ENCODE data around the gene CACNA1C. TPM values are rescaled to one million over a fixed set of nuclear protein-coding genes. Genes with fewer than 3 reads are reported as not detected.

Gene CACNA1C
- total RNA-seq, 1 experiment from 2014 or later: 1.1 TPM

GRCh38 chr12:2242216-2242615 is 189.4 kb downstream of the CACNA1C start:
- Histone ChIP-seq H2BK20ac (ENCODE audit: low read depth, low read length, poor library complexity, severe bottlenecking) (no peak overlapping the region), H3K14ac (ENCODE audit: insufficient read depth, low read length) (no peak overlapping the region), H3K56ac (ENCODE audit: insufficient read length, low read depth, low read length) (no peak overlapping the region), H2BK5ac (ENCODE audit: insufficient read length, low read length) (no peak overlapping the region), H3K27ac (ENCODE audit: insufficient read length, low read depth, low read length) (no peak overlapping the region), H3K27me3 (ENCODE audit: insufficient read depth, low read length) (no peaks in the 10 kb centered on the region), H3K9me3 (ENCODE audit: control insufficient read depth, low read depth, low read length) (no peaks in the 10 kb centered on the region), H2BK12ac (ENCODE audit: insufficient read length, low read depth, low read length) (no peak overlapping the region), H3K23me2 (ENCODE audit: insufficient read length, low read depth, low read length, poor library complexity, severe bottlenecking) (no peaks in the 10 kb centered on the region), H2AK5ac (ENCODE audit: insufficient read length, low read length) (no peak overlapping the region), H3K4me1 (ENCODE audit: insufficient read depth, low read length) (peaks cover 5% of the 10 kb centered on the region; the same call in 1 of the 2 replicates), H3K23ac (ENCODE audit: insufficient read length, low read depth, low read length) (no peak overlapping the region), H2BK15ac (ENCODE audit: low read depth, low read length) (no peak overlapping the region), H3K4me2 (ENCODE audit: insufficient read depth, insufficient read length, low read length) (no peak overlapping the region), H3K4ac (ENCODE audit: low read depth, low read length) (no peak overlapping the region), H3K18ac (ENCODE audit: insufficient read length, low read depth, low read length) (no peak overlapping the region), H2AFZ (ENCODE audit: low read length) (no peak overlapping the region), H3K79me1 (ENCODE audit: insufficient read depth, low read depth, low read length, poor library complexity, severe bottlenecking) (no peaks in the 10 kb centered on the region), H3T11ph (ENCODE audit: low read length) (no peak overlapping the region), H4K20me1 (ENCODE audit: control insufficient read depth, insufficient read depth, insufficient read length) (no peaks in the 10 kb centered on the region), H3K9ac (ENCODE audit: extremely low read depth, insufficient read length, low read length) (no peak overlapping the region), H3K79me2 (ENCODE audit: insufficient read depth, low read length) (no peaks in the 10 kb centered on the region), H4K5ac (ENCODE audit: insufficient read length, low read depth, low read length) (no peak overlapping the region), H4K91ac (ENCODE audit: insufficient read length, low read depth, low read length) (no peak overlapping the region), H4K8ac (replicated peaks; ENCODE audit: insufficient read length, low read depth, low read length) (no peak overlapping the region), H2BK120ac (ENCODE audit: low read depth, low read length, poor library complexity, severe bottlenecking) (no peak overlapping the region)
- H3K4me1 Mint-ChIP-seq: peaks cover 43 to 54% of the 10 kb centered on the region in 2 experiments
- peak overlapping the region in 1 of 3 experiments; percentile 12; a peak in 1 of 7 replicates for H3K27ac Mint-ChIP-seq
- no peaks in the 10 kb centered on the region; a peak in 1 of 5 replicates for H3K9me3 Mint-ChIP-seq
- no peak overlapping the region for H3K4me3 Mint-ChIP-seq
- TF ChIP-seq CTCF (conservative IDR thresholded peaks at IDR 0.05): no peak
- H3K27me3 Mint-ChIP-seq (ENCODE audit: low read depth): no peaks in the 10 kb centered on the region; the same call in 1 of the 2 replicates
- H3K36me3 Mint-ChIP-seq (ENCODE audit: insufficient read depth in 1 of 3, low read depth in 3 of 3): no peaks in the 10 kb centered on the region; a peak in 2 of 7 replicates
- WGBS (ENCODE audit: extremely low coverage, insufficient read length, low lambda C conversion rate): no CpG with 5 or more reads among the region's 5 CpGs
- no peak for DNase-seq

All from H9 (cell line).